H7 (cell line): ENCODE results near the gene ACOT6. TPM values are rescaled to one million over a fixed set of nuclear protein-coding genes. Genes with fewer than 3 reads are reported as not detected.
A peak's percentile ranks its signal among the peaks of the same experiment; 100 is the strongest.
"Not testable (repeated sequence)": the region's sequence is repeated elsewhere in the genome, so short reads cannot be mapped to it uniquely, and the experiment has no call there.

Experiments
- DNase-seq: peaks from one replicate; pipeline ENCODE4 v3.0.0; 2012
- H3K27me3 ChIP-seq: 2 replicates; pipeline ENCODE4 v1.6.0; 2011; ENCODE audit warnings: mild to moderate bottlenecking, low read length; ENCODE audit not compliant: control insufficient read depth, insufficient read depth
- H3K36me3 ChIP-seq: replicated peaks from 2 replicates; pipeline ENCODE4 v1.5.1; 2011; ENCODE audit warnings: low read length; ENCODE audit not compliant: control insufficient read depth, insufficient read depth
- H3K4me3 ChIP-seq: 2 replicates; pipeline ENCODE4 v1.5.1; 2011; ENCODE audit warnings: low read depth, mild to moderate bottlenecking, control low read depth, low read length, moderate library complexity; ENCODE audit not compliant: insufficient read depth
- total RNA-seq: library from RNA; depleted of rRNA; stranded (reverse); fragments of >200 nt; shearing (Covaris generic); gene quantifications from 2 replicates; pipeline ENCODE4 v1.2.3, GENCODE V29; 2014

The ACOT6 gene
- total RNA-seq, 1 experiment from 2014 or later: not detected

DNA sequence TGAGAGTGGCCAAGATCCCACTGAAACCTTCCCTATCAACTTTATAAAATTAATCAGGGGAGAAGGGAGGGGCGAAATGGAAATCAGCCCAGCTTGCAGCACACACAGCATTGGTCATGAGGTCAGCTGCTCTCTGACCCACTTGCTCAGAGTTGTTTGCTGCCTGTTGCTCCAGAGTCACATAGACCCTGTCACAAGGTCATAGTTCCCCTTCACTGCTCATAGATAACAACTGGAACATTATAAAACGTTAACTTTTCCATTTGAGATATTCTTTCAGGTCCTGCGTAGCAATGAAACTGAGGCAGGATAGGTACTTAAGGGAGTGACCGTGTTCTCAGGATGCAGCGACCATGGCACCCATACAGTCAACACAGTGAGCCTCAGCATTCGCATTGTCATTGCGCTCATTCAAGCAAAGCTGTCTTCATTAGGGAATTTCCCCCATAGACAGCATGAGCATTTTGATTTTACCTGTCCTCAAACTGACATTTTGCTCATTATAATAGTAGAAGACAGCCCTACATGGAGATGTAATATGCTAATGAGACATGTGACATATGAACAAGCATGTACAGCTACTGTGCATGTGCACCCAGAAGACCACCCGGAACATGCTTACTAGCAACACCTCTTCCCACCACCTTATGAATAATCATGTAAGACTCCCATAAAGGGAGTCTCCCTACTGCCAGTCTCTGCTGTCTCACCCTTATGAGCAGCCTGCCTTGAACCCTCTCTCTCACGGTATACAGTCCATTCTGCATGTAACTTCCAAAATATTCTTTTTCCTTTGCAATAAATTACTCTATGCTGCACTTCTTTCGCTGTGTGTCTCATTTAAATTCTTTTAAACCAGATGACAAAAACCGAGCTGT lies 30.0 kb upstream of the ACOT6 start:
- H3K4me3 ChIP-seq, H3K36me3 ChIP-seq, DNase-seq, H3K27me3 ChIP-seq: not testable (repeated sequence)

GRCh38 chr14:73588695-73589094 lies 23.6 kb upstream of the ACOT6 start:
- H3K36me3 ChIP-seq: no peaks in the 10 kb centered on the region
- no peak for DNase-seq
- no peak overlapping the region for H3K4me3 ChIP-seq
- peaks cover 7% of the 10 kb centered on the region; the same call in 1 of the 2 replicates for H3K27me3 ChIP-seq

GRCh38 chr14:73589116-73589515 lies 23.2 kb upstream of the ACOT6 start:
- no peak for DNase-seq
- Histone ChIP-seq H3K4me3 (no peak overlapping the region), H3K27me3 (peaks cover 7% of the 10 kb centered on the region; the same call in 1 of the 2 replicates), H3K36me3 (no peaks in the 10 kb centered on the region)

- not testable (repeated sequence) for H3K27me3 ChIP-seq, H3K4me3 ChIP-seq, DNase-seq, H3K36me3 ChIP-seq
Observed at GRCh38 chr14:73590673-73591004, 21.7 kb upstream of the ACOT6 start.

DNA sequence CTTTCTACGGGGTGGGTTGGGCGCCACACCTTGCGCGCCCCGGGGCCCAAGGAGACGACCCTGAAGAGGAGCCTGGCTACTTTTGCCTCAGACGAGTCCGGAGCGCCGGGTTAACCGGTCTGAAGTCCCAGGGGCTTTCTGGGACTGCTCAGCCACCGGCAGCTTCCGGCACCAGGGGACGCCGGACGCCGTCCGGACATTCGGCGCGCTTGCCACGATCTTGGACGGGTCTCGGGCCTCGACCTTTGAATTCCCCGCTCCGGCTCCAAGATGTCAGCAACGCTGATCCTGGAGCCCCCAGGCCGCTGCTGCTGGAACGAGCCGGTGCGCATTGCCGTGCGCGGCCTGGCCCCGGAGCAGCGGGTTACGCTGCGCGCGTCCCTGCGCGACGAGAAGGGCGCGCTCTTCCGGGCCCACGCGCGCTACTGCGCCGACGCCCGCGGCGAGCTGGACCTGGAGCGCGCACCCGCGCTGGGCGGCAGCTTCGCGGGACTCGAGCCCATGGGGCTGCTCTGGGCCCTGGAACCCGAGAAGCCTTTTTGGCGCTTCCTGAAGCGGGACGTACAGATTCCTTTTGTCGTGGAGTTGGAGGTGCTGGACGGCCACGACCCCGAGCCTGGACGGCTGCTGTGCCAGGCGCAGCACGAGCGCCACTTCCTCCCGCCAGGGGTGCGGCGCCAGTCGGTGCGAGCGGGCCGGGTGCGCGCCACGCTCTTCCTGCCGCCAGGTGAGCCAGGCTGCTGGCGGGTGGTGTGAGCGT lies 20.4 kb upstream of the ACOT6 start, which contains the start of gene ACOT4:
ACOT4 (plus strand) TSS at position 184 of the 760 bp plus-strand sequence; CDS start at position 271, 87 bp downstream.
- peak within 1 kb of the TSS; percentile 39 for H3K4me3 ChIP-seq
- no peaks in the 10 kb centered on the region for H3K36me3 ChIP-seq
- DNase-seq: peak; percentile 76
- peaks cover 7% of the 10 kb centered on the region; the same call in 1 of the 2 replicates for H3K27me3 ChIP-seq

DNA sequence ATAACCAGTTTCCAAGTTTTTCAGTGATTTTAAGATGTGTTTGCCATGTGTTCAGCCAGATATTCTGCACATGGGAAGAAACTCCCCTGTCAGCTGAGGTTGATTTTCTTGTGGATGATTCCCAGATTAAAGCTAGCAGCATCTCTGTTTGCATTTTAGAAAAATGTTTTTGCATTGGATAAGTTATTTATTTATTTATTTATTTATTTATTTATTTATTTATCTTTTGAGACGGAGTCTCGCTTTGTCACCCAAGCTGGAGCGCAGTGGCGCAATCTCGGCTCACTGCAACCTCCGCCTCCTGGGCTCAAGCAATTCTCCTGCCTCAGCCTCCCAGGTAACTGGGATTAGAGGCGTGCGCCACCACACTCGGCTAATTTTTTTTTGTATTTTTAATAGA lies 17.8 kb upstream of the ACOT6 start:
- H3K36me3 ChIP-seq: no peaks in the 10 kb centered on the region
- no peak for DNase-seq

DNA sequence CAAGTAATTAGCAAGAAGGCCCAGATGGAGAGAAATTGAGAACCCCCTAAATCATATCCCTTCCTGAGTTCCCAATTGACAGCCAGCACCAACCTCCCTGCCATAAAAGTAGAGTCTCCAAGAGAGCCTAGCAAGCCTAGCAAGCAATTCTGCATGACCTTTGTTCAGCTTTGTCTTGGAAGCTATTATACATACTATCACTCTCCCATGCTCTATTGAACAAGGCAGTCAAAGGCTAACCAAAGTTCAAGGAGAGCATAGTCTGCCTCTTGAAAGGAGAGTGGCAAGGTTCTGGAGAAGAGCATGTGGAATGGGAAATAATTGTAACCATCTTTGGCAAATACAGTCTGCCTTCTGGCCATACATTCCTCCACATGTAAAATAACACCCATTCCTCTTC lies 12.8 kb upstream of the ACOT6 start:
- DNase-seq: no peak
- H3K4me3 ChIP-seq: no peak overlapping the region
- no peaks in the 10 kb centered on the region for H3K36me3 ChIP-seq
- no peaks in the 10 kb centered on the region for H3K27me3 ChIP-seq

More for the DNA sequence above, 17.8 kb upstream of the ACOT6 start:
- H3K27me3 ChIP-seq: peaks cover 7% of the 10 kb centered on the region; the same call in 1 of the 2 replicates
- no peak overlapping the region for H3K4me3 ChIP-seq

- H3K36me3 ChIP-seq: no peaks in the 10 kb centered on the region
- DNase-seq: no peak
- no peak overlapping the region for H3K4me3 ChIP-seq
- H3K27me3 ChIP-seq: no peaks in the 10 kb centered on the region
Observed at GRCh38 chr14:73602994-73603393, 9.3 kb upstream of the ACOT6 start.

DNA sequence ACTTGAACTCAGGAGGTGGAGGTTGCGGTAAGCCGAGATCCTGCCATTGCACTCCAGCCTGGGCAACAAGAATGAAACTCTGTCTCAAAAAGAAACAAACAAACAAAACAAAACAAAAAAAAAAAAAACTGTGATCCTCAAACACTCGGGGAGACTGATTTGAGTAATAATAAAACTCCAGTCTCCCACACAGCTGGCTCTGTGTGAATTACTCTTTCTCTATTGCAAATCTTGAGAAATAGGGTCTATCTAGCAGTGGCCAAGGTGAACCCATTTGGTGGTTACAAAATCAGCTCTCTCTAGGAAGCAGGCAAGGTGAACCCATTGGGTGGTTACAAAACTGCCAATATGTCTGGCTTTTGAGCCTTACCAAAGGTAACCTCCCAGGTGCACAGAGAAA lies 6.0 kb upstream of the ACOT6 start:
- no peaks in the 10 kb centered on the region for H3K27me3 ChIP-seq
- DNase-seq: no peak
- H3K36me3 ChIP-seq: no peaks in the 10 kb centered on the region
- no peak overlapping the region for H3K4me3 ChIP-seq

DNA sequence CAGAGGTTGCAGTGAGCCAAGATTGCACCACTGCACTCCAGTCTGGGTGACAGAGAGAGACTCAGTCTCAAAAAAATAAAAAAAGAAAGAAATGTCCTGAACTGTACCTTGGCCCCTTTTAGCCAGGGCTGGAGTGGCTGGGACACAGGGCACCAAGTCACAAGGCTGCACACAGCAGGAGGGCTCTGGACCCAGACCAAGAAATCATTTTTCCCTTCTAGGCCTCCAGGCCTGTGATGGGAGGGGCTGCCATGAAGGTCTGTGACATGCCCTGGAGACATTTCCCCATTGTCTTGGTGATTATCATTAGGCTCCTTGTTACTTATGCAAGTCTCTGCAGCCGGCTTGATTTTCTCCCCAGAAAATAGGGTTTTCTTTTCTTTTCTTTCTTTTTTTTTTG lies 5.1 kb upstream of the ACOT6 start:
- DNase-seq: no peak
- Histone ChIP-seq H3K4me3 (no peak overlapping the region), H3K27me3 (no peaks in the 10 kb centered on the region), H3K36me3 (no peaks in the 10 kb centered on the region)

DNA sequence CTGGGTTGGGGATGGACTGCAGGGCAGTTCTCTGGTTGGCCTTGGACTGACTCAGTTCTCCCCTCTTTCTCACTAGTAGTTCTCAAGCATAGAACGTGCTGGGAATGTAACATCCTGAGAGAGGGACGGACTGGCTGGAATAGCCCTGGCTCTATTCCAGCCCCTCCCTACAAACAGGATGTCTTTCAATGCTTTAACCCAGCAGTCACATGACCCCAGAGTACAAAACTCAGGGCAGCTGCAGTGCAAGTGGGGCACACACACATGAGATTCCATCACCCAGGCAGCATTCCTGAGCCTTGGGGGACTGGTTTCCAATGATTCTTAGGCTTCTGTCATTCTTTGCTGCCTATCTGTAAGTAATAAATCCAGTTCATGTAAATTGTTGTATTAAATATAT lies 1.6 kb upstream of the ACOT6 start:
- H3K4me3 ChIP-seq: no peak overlapping the region
- DNase-seq: peak; percentile 28
- no peaks in the 10 kb centered on the region for H3K36me3 ChIP-seq
- peaks cover 12% of the 10 kb centered on the region for H3K27me3 ChIP-seq

DNA sequence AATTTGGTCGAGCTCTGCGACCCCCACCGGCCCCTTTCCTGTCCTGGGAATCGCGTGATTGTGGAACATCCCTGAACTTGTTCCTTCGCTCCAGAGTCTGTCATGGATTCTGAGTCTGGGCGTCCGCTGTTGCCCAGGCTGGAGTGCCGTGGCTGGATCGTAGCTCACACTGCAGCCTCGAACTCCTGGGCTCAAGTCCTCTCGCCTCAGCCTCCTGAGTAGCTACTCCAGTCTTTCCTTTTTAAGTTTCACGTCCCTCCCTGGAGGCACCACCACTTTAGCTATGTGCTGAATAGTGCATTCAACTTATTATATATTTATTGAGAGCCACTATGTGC lies 698 bp downstream of the ACOT6 start:
- Histone ChIP-seq H3K27me3 (peaks cover 12% of the 10 kb centered on the region), H3K4me3 (peak overlapping the region; percentile 63), H3K36me3 (no peaks in the 10 kb centered on the region)
- no peak for DNase-seq

GRCh38 chr14:73613419-73613963 lies 1.2 kb downstream of the ACOT6 start:
- no peak for DNase-seq
- Histone ChIP-seq H3K36me3 (no peaks in the 10 kb centered on the region), H3K4me3 (no peak overlapping the region), H3K27me3 (peaks cover 12% of the 10 kb centered on the region)

- DNase-seq: peak; percentile 46
- Histone ChIP-seq H3K4me3 (no peak overlapping the region), H3K27me3 (peaks cover 12% of the 10 kb centered on the region), H3K36me3 (no peaks in the 10 kb centered on the region)
Observed at GRCh38 chr14:73616831-73617230, 4.5 kb downstream of the ACOT6 start.

DNA sequence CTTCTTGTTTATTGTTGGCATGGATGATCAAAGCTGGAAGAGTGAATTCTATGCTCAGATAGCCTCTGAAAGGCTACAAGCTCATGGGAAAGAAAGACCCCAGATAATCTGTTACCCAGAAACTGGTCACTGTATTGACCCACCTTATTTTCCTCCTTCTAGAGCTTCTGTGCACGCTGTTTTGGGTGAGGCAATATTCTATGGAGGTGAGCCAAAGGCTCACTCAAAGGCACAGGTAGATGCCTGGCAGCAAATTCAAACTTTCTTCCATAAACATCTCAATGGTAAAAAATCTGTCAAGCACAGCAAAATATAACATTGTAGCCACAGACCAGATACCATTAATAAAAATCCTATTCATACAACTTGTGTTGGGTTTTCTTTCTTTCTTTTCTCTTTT lies 7.2 kb downstream of the ACOT6 start:
- no peaks in the 10 kb centered on the region for H3K36me3 ChIP-seq
- H3K4me3 ChIP-seq: no peak overlapping the region
- no peaks in the 10 kb centered on the region for H3K27me3 ChIP-seq
- DNase-seq: no peak
